GM19372 (cell line): Measurements from ENCODE around the gene LLGL2.
"Not testable (repeated sequence)": the region's sequence is repeated elsewhere in the genome, so short reads cannot be mapped to it uniquely, and the experiment has no call there.

Experiments used
- ATAC-seq: cut with Tn5 transposase; IDR thresholded peaks from one replicate; pipeline ENCODE4 v1.9.1; 2021; ENCODE audit warnings: mild to moderate bottlenecking, low read depth, moderate library complexity; ENCODE audit not compliant: unreplicated experiment

Gene LLGL2

GRCh38 chr17:75566834-75567233 lies 41.3 kb downstream of the LLGL2 start:
- no peak for ATAC-seq

GRCh38 chr17:75568412-75569255 lies 43.1 kb downstream of the LLGL2 start:
- ATAC-seq: no peak

GRCh38 chr17:75570034-75570676 lies 44.7 kb downstream of the LLGL2 start:
- ATAC-seq: no peak

GRCh38 chr17:75570772-75571171 lies 45.3 kb downstream of the LLGL2 start:
- no peak for ATAC-seq

GRCh38 chr17:75571197-75571884 lies 45.8 kb downstream of the LLGL2 start:
- no peak for ATAC-seq

- no peak for ATAC-seq
Measured at GRCh38 chr17:75571885-75572215, 46.4 kb downstream of the LLGL2 start.

GRCh38 chr17:75572713-75573539 lies 47.4 kb downstream of the LLGL2 start:
- ATAC-seq: no peak

- ATAC-seq: no peak
Measured at GRCh38 chr17:75573540-75573957, 48.1 kb downstream of the LLGL2 start.

DNA sequence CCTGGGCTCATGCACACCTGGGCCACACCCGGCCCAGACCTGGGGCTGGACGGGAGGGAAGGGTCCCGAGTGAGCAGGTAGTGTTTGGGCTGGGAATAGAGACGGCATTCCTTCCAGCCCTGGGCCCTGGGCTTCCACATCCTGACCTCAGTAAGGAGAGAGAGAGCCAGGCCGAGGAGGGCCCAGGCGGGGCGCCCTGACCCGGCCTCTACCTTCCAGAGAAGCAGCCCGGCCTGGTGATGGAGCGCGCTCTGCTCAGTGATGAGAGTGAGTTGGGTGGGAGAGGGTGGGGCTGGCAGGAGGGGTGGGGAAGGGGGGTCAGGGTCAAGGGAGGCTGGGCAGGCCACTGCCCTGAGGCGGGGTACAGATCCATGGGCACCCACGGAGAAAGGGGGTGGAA lies 48.5 kb downstream of the LLGL2 start:
- no peak for ATAC-seq

DNA sequence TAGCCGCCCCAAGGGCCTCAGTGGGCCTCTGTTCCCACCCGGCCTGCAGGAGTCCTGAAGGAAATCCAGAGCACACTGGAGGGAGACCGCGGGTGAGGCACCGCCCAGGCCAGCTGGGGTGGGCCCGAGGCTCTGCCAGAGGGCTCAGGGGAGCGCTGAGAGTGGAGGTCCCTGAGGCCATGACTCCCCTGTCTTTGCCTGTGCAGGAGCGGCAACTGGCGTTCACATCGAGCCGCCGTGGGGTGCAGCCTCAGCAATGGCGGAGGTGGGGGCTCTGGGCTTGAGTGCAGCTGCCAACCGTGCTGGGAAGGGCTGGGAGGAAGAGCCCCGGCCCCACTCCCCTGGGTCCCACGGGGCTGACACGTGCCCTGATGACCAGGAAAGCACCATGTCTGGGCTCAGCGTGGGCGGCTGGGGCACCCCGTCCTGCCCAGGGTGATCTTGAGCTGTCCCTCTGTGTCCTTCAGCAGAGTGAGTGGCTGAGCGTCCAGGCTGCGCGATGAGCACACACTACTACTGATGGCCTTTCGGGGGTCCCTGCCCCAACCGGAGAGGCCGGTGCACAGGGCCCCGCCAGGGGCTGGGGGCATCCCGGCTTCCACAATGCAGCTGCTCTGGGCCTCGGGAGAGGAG lies 49.0 kb downstream of the LLGL2 start:
- ATAC-seq: no peak

GRCh38 chr17:75575197-75575596 lies 49.7 kb downstream of the LLGL2 start:
- no peak for ATAC-seq

DNA sequence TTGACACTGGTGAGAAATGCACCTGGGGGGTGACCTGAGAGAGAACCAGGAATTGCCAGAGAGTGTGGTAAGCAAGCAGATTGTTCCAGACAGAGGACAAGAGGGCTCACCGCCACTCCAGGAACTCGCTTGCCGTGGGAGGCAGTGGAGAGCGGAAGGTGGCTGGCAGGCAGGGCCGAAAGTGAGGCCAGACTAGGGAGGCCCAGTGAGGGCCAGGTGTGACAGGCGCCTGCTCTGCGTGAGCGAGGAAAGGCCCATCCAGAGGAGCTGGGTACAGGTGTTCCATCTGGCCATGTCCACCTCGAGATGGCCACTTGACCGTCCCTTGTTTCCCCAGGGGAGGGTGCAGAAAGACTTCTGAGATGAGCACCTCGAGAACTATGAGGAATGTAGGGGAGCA lies 50.2 kb downstream of the LLGL2 start:
- no peak for ATAC-seq

GRCh38 chr17:75576661-75577060 lies 51.2 kb downstream of the LLGL2 start:
- ATAC-seq: no peak

- ATAC-seq: not testable (repeated sequence)
Measured at GRCh38 chr17:75581121-75581725, 55.7 kb downstream of the LLGL2 start.

DNA sequence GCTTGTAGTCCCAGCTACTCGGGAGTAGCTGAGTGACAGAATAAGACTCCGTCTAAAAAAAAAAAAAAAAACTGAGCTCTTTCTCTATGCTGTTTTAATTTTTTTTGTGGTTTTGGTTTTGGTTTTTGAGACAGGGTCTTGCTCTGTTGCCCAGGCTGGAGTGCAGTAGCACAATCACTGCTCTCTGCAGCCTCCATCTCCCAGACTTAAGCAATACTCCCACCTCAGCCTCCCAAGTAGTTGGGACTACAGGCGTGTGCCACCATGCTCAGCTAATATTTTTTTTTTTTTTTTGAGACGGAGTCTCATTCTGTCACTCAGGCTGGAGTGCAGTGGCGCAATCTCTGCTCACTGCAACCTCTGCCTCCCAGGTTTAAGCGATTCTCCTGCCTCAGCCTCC lies 57.7 kb downstream of the LLGL2 start:
- not testable (repeated sequence) for ATAC-seq

- no peak for ATAC-seq
Measured at GRCh38 chr17:75584849-75585175, 59.3 kb downstream of the LLGL2 start.

DNA sequence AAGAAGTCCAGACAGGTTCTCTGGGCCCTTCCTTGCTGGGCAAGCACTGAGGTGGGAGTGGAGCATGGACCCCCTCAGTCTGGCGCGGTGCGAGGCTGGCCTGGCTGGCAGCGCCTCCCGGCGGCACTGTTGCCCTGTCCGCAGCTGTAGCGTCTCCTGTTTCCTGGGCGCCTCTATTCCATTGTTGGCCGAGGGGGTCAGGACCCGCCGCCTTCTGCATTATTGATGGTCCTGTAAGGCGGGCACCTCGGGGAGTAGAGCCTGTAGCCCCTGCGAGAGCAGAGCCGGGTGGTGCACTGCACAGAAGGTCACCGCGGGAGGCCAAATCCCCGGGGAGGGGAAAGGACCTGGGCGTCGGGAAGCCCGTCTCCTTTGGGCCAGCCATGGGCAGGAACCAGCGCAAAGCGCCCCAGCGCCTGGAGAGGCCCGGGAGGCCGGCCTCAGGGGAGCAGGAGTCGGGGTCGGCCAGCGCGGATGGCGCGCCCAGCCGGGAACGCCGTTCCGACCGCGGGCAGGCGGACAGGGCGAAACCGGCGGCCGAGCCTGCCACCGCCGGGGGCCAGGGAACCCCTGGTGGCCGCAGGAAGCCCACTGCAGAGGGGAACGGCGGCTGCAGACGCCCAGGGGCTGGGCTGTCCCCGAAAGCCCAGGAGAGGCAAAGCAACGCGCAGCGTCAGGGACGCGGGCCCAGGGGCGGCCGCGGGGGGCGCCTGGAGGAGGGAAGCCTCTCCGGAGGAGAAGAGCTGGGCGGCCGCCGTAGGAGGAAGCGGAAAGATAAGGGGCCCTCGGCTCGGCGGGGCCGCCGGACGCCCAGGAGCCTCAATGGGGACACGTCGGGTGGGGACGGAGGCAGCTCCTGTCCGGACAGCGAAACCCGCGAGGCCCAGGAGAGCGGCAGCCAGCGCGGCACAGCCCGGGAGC lies 62.4 kb downstream of the LLGL2 start, which contains the start of gene MYO15B:
Gene MYO15B (plus strand): TSS at position 126 of the 921 bp plus-strand sequence. CDS start 258 bp downstream, at position 384.
- ATAC-seq: no peak

DNA sequence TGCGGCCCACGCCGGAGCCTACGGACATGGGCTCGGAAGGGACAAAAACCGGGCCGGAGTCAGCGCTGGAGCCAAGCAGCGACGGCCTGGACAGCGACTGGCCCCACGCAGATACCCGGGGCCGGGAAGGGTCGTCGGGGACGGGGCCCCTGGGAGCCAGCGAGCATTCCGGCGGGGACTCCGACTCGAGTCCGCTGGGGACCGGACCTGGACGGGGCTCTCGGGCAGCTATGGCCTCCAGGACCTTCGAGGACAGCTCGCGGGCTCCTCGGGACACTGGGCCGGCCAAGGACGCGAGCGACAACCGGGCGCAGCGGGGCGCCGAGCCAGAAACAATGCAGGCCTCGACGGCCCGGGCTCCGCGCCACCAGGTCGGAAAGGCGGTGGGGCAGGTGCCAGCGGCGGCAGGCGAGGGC lies 63.1 kb downstream of the LLGL2 start:
- peak; percentile 31 for ATAC-seq
